WTC11 (cell line): ENCODE measurements around the gene IL17RC. TPM values are rescaled to one million over a fixed set of nuclear protein-coding genes. Genes with fewer than 3 reads are reported as not detected.
A peak's percentile ranks its signal among the peaks of the same experiment; 100 is the strongest.

Experiments used
- ATAC-seq: fragments of 200-7000 bp; cut with Tn5 transposase; 2 replicates; pipeline ENCODE4 v1.10.0; 2021; ENCODE audit warnings: mild to moderate bottlenecking, moderate library complexity
- CTCF ChIA-PET: fragments of 300-600 bp; sonication (Branson Sonifier 250); formaldehyde crosslinking; loops from one replicate; lab custom pipeline; 2021; ENCODE audit warnings: antibody characterized with exemption; lab: Charles Lee
- POLR2A ChIA-PET: fragments of 350-600 bp; sonication (Branson Sonifier 250); formaldehyde crosslinking; loops from one replicate; lab custom pipeline; 2021; ENCODE audit warnings: antibody characterized with exemption; lab: Charles Lee
- DNase-seq: peaks from one replicate; pipeline ENCODE4 v3.0.0; 2021; ENCODE audit warnings: low spot score
- H3K27ac Mint-ChIP-seq: 2 replicates; pipeline ENCODE4 v1.8.0; 2021; ENCODE audit warnings: mixed read lengths
- H3K27me3 Mint-ChIP-seq: 2 replicates; pipeline ENCODE4 v1.8.0; 2021; ENCODE audit warnings: low read depth, mild to moderate bottlenecking, moderate library complexity, mixed read lengths
- H3K36me3 Mint-ChIP-seq: 2 replicates; pipeline ENCODE4 v1.8.0; 2021; ENCODE audit warnings: mixed read lengths
- H3K4me1 Mint-ChIP-seq: 2 replicates; pipeline ENCODE4 v1.8.0; 2022; ENCODE audit warnings: mixed read lengths
- H3K4me3 Mint-ChIP-seq: 2 replicates; pipeline ENCODE4 v1.8.0; 2021; ENCODE audit warnings: mild to moderate bottlenecking, moderate library complexity, mixed read lengths
- H3K9me3 Mint-ChIP-seq: 2 replicates; pipeline ENCODE4 v1.8.0; 2021; ENCODE audit warnings: mixed read lengths
- EMX1 ChIP-seq: fragments of 250-450 bp; sonication (Bioruptor Pico); IDR thresholded peaks from 2 replicates; pipeline ENCODE4 v1.8.0; 2021; ENCODE audit warnings: mild to moderate bottlenecking
- ERG ChIP-seq: fragments of 250-450 bp; sonication (Bioruptor Pico); IDR thresholded peaks from 2 replicates; pipeline ENCODE4 v1.8.0; 2021; ENCODE audit warnings: mild to moderate bottlenecking
- ESRRA ChIP-seq: sonication (generic); formaldehyde crosslinking; IDR thresholded peaks from 2 replicates; pipeline ENCODE4 v1.8.1; 2022; ENCODE audit warnings: mild to moderate bottlenecking, missing genetic modification reagents, borderline replicate concordance
- FOXP1 ChIP-seq: sonication (generic); formaldehyde crosslinking; IDR thresholded peaks from 2 replicates; pipeline ENCODE4 v1.8.0; 2022; ENCODE audit warnings: missing genetic modification reagents, mild to moderate bottlenecking, moderate library complexity, borderline replicate concordance
- GABPB1 ChIP-seq: sonication (generic); formaldehyde crosslinking; IDR thresholded peaks from 2 replicates; pipeline ENCODE4 v1.8.1; 2023; ENCODE audit warnings: mild to moderate bottlenecking, missing genetic modification reagents
- GTF2I ChIP-seq: fragments of 250-450 bp; sonication (Bioruptor Pico); conservative IDR thresholded peaks from 2 replicates; pipeline ENCODE4 v1.4.0; 2021; ENCODE audit warnings: mild to moderate bottlenecking
- NFE2L1 ChIP-seq: sonication (generic); formaldehyde crosslinking; IDR thresholded peaks from 2 replicates; pipeline ENCODE4 v1.8.1; 2023; ENCODE audit warnings: missing genetic modification reagents
- NFYB ChIP-seq: sonication (generic); formaldehyde crosslinking; conservative IDR thresholded peaks from 2 replicates; pipeline ENCODE4 v1.8.0; 2022; ENCODE audit warnings: low read depth, missing genetic modification reagents
- NR1H2 ChIP-seq: sonication (generic); formaldehyde crosslinking; IDR thresholded peaks from 2 replicates; pipeline ENCODE4 v1.9.0; 2021; ENCODE audit warnings: mild to moderate bottlenecking, moderate library complexity, missing genetic modification reagents
- OVOL2 ChIP-seq: fragments of 250-450 bp; sonication (Bioruptor Pico); IDR thresholded peaks from 2 replicates; pipeline ENCODE4 v1.9.0; 2021; ENCODE audit warnings: mild to moderate bottlenecking, borderline replicate concordance
- PRDM15 ChIP-seq: sonication (generic); formaldehyde crosslinking; IDR thresholded peaks from 2 replicates; pipeline ENCODE4 v1.8.0; 2022; ENCODE audit warnings: missing genetic modification reagents
- PRRX2 ChIP-seq: fragments of 250-450 bp; sonication (Bioruptor Pico); IDR thresholded peaks from 2 replicates; pipeline ENCODE4 v1.8.0; 2021; ENCODE audit warnings: mild to moderate bottlenecking
- RELA ChIP-seq: sonication (generic); formaldehyde crosslinking; IDR thresholded peaks from 2 replicates; pipeline ENCODE4 v1.8.1; 2022; ENCODE audit warnings: missing genetic modification reagents, mild to moderate bottlenecking, borderline replicate concordance
- RORB ChIP-seq: fragments of 250-450 bp; sonication (Bioruptor Pico); IDR thresholded peaks from 2 replicates; pipeline ENCODE4 v1.9.0; 2021; ENCODE audit warnings: mild to moderate bottlenecking
- SP1 ChIP-seq: sonication (generic); formaldehyde crosslinking; conservative IDR thresholded peaks from 2 replicates; pipeline ENCODE4 v1.8.1; 2022; ENCODE audit warnings: missing genetic modification reagents
- ZBTB21 ChIP-seq: sonication (generic); formaldehyde crosslinking; IDR thresholded peaks from 2 replicates; pipeline ENCODE4 v1.8.1; 2023; ENCODE audit warnings: mild to moderate bottlenecking, missing genetic modification reagents, borderline replicate concordance
- ZMAT4 ChIP-seq: fragments of 250-450 bp; sonication (Bioruptor Pico); IDR thresholded peaks from 2 replicates; pipeline ENCODE4 v1.9.0; 2021; ENCODE audit warnings: mild to moderate bottlenecking
- ZNF396 ChIP-seq: fragments of 250-450 bp; sonication (Bioruptor Pico); IDR thresholded peaks from 2 replicates; pipeline ENCODE4 v1.8.0; 2021; ENCODE audit warnings: mild to moderate bottlenecking, moderate library complexity, borderline replicate concordance
- ZNF423 ChIP-seq: fragments of 250-450 bp; sonication (Bioruptor Pico); IDR thresholded peaks from 2 replicates; pipeline ENCODE4 v2.1.2; 2022; ENCODE audit warnings: mild to moderate bottlenecking, moderate library complexity
- total RNA-seq: library from RNA; stranded (reverse); gene quantifications from 3 replicates; pipeline ENCODE4 v1.2.3, GENCODE V29; 2021
- TF ChIP-seq, protein P1 (sequence below): sonication (generic); formaldehyde crosslinking; IDR thresholded peaks from 2 replicates; pipeline ENCODE4 v1.8.1; 2022; ENCODE audit warnings: mild to moderate bottlenecking, moderate library complexity, missing genetic modification reagents
- TF ChIP-seq, protein P2 (sequence below): fragments of 200-600 bp; IDR thresholded peaks from 2 replicates; pipeline ENCODE4 v1.8.0; 2022; ENCODE audit warnings: antibody characterized with exemption
- TF ChIP-seq, protein P3 (sequence below): fragments of 250-450 bp; sonication (Bioruptor Pico); IDR thresholded peaks from 2 replicates; pipeline ENCODE4 v2.1.2; 2022; ENCODE audit warnings: mild to moderate bottlenecking, moderate library complexity
- TF ChIP-seq, protein P4 (sequence below): sonication (generic); formaldehyde crosslinking; IDR thresholded peaks from 2 replicates; pipeline ENCODE4 v1.8.1; 2023; ENCODE audit warnings: mild to moderate bottlenecking, missing genetic modification reagents

The IL17RC gene
- total RNA-seq, 1 experiment from 2014 or later, result 10.1 TPM

- H3K9me3 Mint-ChIP-seq, result peaks cover 8% of the 10 kb centered on the region; the same call in 1 of the 2 replicates
- ChIA-PET POLR2A (interaction anchor here (0.6 to 2.7 kb wide), 4 partner anchors 8 to 210 kb away, joined by 4 to 35 read pairs (median 11); no protein-coding TSS in a partner anchor), CTCF (interaction anchor here (0.9 to 5.5 kb wide), 7 partner anchors 9 to 142 kb away, joined by 3 to 143 read pairs (median 14); partner anchors contain the start of genes ARPC4, PRRT3 and TADA3)
- H3K27me3 Mint-ChIP-seq, result peaks cover 10% of the 10 kb centered on the region
- TF ChIP-seq GABPB1 (no peak), ZMAT4 (CRISPR knock-in tag) (no peak), RELA (CRISPR knock-in tag) (no peak), PRRX2 (CRISPR knock-in tag) (no peak), SP1 (CRISPR knock-in tag) (no peak), EMX1 (no peak), FOXP1 (CRISPR knock-in tag) (no peak), OVOL2 (no peak), NFYB (CRISPR knock-in tag) (no peak), NR1H2 (CRISPR knock-in tag) (no peak), ZNF396 (CRISPR knock-in tag) (no peak), RORB (CRISPR knock-in tag) (no peak)
- TF ChIP-seq, protein P1, sequence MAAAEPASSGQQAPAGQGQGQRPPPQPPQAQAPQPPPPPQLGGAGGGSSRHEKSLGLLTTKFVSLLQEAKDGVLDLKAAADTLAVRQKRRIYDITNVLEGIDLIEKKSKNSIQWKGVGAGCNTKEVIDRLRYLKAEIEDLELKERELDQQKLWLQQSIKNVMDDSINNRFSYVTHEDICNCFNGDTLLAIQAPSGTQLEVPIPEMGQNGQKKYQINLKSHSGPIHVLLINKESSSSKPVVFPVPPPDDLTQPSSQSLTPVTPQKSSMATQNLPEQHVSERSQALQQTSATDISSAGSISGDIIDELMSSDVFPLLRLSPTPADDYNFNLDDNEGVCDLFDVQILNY (CRISPR knock-in tag), result no peak
- H3K36me3 Mint-ChIP-seq, result peaks cover 28% of the 10 kb centered on the region
- H3K4me1 Mint-ChIP-seq, result peaks cover 14% of the 10 kb centered on the region
- no peak for DNase-seq
- H3K4me3 Mint-ChIP-seq, result peak overlapping the region; percentile 93
- peak overlapping the region; percentile 98 for H3K27ac Mint-ChIP-seq
- ATAC-seq, result peak; percentile 6
Measured at GRCh38 chr3:9934235-9934621, 17.3 kb downstream of the IL17RC start.

DNA sequence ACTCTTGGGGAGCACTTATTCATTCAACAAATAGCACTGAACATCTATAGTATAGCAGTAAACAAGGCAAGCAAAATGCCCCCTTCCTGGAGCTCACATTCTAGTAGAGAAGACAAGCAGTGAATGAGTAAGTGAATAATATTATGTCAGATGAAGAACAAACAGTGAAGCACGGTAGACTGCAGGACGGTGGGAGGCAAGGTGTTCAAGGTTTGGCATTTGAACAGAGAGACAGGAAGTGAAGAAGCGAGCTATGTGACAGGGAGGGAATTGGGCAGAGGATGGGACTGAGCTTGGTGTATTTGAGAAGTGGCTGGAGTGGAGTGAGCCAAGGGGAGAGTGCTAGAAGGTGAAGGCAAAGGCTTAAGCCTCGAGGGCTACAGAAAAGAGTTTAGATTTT, 18.1 kb downstream of the IL17RC start:
- Mint-ChIP-seq H3K9me3 (peaks cover 8% of the 10 kb centered on the region; the same call in 1 of the 2 replicates), H3K4me1 (peaks cover 14% of the 10 kb centered on the region), H3K27ac (0 out of 2 replicates have a peak overlapping the region, but pooled peaks have one; percentile 1), H3K4me3 (peak overlapping the region; percentile 93), H3K27me3 (peaks cover 10% of the 10 kb centered on the region), H3K36me3 (peaks cover 30% of the 10 kb centered on the region)
- no peak for DNase-seq
- no peak for ATAC-seq
- CTCF ChIA-PET, result interaction anchor here (5.5 kb wide), 1 partner anchor 13 kb away, joined by 143 read pairs; no protein-coding TSS in a partner anchor
- POLR2A ChIA-PET, result interaction anchor here (1.1 kb wide), 1 partner anchor 11 kb away, joined by 6 read pairs; no protein-coding TSS in a partner anchor
- TF ChIP-seq GTF2I (CRISPR knock-in tag) (no peak), ERG (no peak), NFE2L1 (no peak), PRDM15 (CRISPR knock-in tag) (no peak), ESRRA (CRISPR knock-in tag) (no peak), ZBTB21 (no peak), ZNF423 (CRISPR knock-in tag) (no peak)
- TF ChIP-seq, protein P2, sequence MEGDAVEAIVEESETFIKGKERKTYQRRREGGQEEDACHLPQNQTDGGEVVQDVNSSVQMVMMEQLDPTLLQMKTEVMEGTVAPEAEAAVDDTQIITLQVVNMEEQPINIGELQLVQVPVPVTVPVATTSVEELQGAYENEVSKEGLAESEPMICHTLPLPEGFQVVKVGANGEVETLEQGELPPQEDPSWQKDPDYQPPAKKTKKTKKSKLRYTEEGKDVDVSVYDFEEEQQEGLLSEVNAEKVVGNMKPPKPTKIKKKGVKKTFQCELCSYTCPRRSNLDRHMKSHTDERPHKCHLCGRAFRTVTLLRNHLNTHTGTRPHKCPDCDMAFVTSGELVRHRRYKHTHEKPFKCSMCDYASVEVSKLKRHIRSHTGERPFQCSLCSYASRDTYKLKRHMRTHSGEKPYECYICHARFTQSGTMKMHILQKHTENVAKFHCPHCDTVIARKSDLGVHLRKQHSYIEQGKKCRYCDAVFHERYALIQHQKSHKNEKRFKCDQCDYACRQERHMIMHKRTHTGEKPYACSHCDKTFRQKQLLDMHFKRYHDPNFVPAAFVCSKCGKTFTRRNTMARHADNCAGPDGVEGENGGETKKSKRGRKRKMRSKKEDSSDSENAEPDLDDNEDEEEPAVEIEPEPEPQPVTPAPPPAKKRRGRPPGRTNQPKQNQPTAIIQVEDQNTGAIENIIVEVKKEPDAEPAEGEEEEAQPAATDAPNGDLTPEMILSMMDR, result no peak
- TF ChIP-seq, protein P3, sequence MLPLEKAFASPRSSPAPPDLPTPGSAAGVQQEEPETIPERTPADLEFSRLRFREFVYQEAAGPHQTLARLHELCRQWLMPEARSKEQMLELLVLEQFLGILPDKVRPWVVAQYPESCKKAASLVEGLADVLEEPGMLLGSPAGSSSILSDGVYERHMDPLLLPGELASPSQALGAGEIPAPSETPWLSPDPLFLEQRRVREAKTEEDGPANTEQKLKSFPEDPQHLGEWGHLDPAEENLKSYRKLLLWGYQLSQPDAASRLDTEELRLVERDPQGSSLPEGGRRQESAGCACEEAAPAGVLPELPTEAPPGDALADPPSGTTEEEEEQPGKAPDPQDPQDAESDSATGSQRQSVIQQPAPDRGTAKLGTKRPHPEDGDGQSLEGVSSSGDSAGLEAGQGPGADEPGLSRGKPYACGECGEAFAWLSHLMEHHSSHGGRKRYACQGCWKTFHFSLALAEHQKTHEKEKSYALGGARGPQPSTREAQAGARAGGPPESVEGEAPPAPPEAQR (CRISPR knock-in tag), result no peak
- TF ChIP-seq, protein P4, sequence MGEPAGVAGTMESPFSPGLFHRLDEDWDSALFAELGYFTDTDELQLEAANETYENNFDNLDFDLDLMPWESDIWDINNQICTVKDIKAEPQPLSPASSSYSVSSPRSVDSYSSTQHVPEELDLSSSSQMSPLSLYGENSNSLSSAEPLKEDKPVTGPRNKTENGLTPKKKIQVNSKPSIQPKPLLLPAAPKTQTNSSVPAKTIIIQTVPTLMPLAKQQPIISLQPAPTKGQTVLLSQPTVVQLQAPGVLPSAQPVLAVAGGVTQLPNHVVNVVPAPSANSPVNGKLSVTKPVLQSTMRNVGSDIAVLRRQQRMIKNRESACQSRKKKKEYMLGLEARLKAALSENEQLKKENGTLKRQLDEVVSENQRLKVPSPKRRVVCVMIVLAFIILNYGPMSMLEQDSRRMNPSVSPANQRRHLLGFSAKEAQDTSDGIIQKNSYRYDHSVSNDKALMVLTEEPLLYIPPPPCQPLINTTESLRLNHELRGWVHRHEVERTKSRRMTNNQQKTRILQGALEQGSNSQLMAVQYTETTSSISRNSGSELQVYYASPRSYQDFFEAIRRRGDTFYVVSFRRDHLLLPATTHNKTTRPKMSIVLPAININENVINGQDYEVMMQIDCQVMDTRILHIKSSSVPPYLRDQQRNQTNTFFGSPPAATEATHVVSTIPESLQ (CRISPR knock-in tag), result no peak
